GM12891 (cell line): ENCODE data around the gene NECAB3.

Experiments
- POLR2A ChIP-seq: IDR thresholded peaks from 2 replicates; pipeline ENCODE4 v1.6.1; 2011; ENCODE audit warnings: low read depth, low read length, control low read depth
- POLR2AphosphoS5 ChIP-seq: IDR thresholded peaks from 2 replicates; pipeline ENCODE4 v1.6.1; 2011; ENCODE audit warnings: low read depth, low read length, control low read depth
- SPI1 ChIP-seq: IDR thresholded peaks from 2 replicates; pipeline ENCODE4 v1.6.1; 2011; ENCODE audit warnings: low read depth, low read length, control low read depth
- TAF1 ChIP-seq: IDR thresholded peaks from 2 replicates; pipeline ENCODE4 v1.6.1; 2011; ENCODE audit warnings: low read depth, low read length, control low read depth

DNA sequence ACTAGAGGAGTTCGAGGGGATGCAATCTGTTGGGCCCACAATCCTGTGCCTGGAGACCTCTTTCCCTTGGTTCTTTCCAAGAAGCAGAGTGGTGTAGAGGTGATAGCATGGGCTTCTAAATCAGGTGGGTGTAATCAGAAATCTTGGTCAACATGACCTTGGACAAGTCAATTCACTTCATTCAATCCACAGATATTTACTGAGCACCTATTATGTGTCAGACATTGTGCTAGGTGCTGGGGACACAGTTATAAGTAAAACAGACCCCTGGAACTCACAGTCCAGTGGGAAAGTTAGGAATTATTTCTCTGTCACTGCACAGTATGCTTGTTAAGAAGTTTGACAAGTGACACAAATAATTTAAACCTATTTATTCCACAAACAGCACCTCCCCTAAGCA, 15.3 kb upstream of the NECAB3 start:
- no peak for TF ChIP-seq TAF1
- TF ChIP-seq POLR2AphosphoS5: no peak
- TF ChIP-seq POLR2A: no peak
- TF ChIP-seq SPI1: no peak
